GM12878 (cell line): Measurements from ENCODE around the gene PRKAR1A. TPM values are rescaled to one million over a fixed set of nuclear protein-coding genes. Genes with fewer than 3 reads are reported as not detected.

Source experiments
- MYC ChIP-seq: IDR thresholded peaks from 2 replicates; pipeline ENCODE4 v1.6.1; 2011; ENCODE audit warnings: mild to moderate bottlenecking, low read length, moderate library complexity, inconsistent platforms; ENCODE audit not compliant: insufficient read depth, insufficient replicate concordance, insufficient read length, severe bottlenecking
- POLR2AphosphoS2 ChIP-seq: IDR thresholded peaks from 2 replicates; pipeline ENCODE4 v1.6.1; 2011; ENCODE audit warnings: low read depth, mild to moderate bottlenecking, low read length, improper control_type of control experiment, moderate library complexity
- RUNX3 ChIP-seq: IDR thresholded peaks from 2 replicates; pipeline ENCODE4 v1.6.1; 2012; ENCODE audit warnings: low read length, inconsistent platforms
- SIN3A ChIP-seq: IDR thresholded peaks from 2 replicates; pipeline ENCODE4 v1.6.1; 2012; ENCODE audit warnings: low read depth, low read length, improper control_type of control experiment
- SP1 ChIP-seq: IDR thresholded peaks from one replicate; pipeline ENCODE4 v1.6.1; 2011; ENCODE audit warnings: low read depth, low read length
- SUPT20H ChIP-seq: IDR thresholded peaks from 2 replicates; pipeline ENCODE4 v1.6.1; 2011; ENCODE audit warnings: low read depth, mild to moderate bottlenecking, low read length, moderate library complexity, borderline replicate concordance; ENCODE audit not compliant: control insufficient read depth
- TCF12 ChIP-seq: IDR thresholded peaks from 2 replicates; pipeline ENCODE4 v1.6.1; 2011; ENCODE audit warnings: low read depth, mild to moderate bottlenecking, low read length
- polyA plus RNA-seq, 11 experiments: library from polyadenylated mRNA; depleted of rRNA in 4 of 11; unstranded in 6 of 11; stranded (reverse) in 5 of 11; fragments of >200 nt; fragmentation: Nextera tagmentation in 4 of 11; fragmentation: Illumina TruSeq in 1 of 11; extraction: Ambion mirVana in 4 of 11; extraction: Trizol in 1 of 11; gene quantifications; 1 replicate in 1 of 11; 2 replicates in 10 of 11; pipeline versions ENCODE4 v1.2.1 to v1.2.3, GENCODE V29; 2011 to 2016; ENCODE audit warnings: inconsistent platforms in 2 of 11, missing spikeins in 2 of 11, low read depth in 1 of 11
- total RNA-seq, 4 experiments: library from RNA; depleted of rRNA in 3 of 4; stranded (reverse); fragments of >200 nt in 3 of 4; fragmentation: Illumina TruSeq in 1 of 4; extraction: Trizol in 1 of 4; gene quantifications; 2 replicates each; pipeline versions ENCODE4 v1.2.1 to v1.2.3, GENCODE V29; 2013 to 2021
- TF ChIP-seq, protein P1 (sequence below): fragments of 450-650 bp; IDR thresholded peaks from 2 replicates; pipeline ENCODE4 v1.6.1; 2018; ENCODE audit warnings: borderline replicate concordance, mild to moderate bottlenecking; ENCODE audit not compliant: partially characterized antibody
- TF ChIP-seq, protein P2 (sequence below): fragments of 150-350 bp; IDR thresholded peaks from 2 replicates; pipeline ENCODE4 v1.6.1; 2014; ENCODE audit warnings: mild to moderate bottlenecking, low read depth, low read length
- TF ChIP-seq, protein P3 (sequence below): fragments of 450-650 bp; IDR thresholded peaks from 2 replicates; pipeline ENCODE4 v1.6.1; 2016; ENCODE audit warnings: mild to moderate bottlenecking
- TF ChIP-seq, protein P4 (sequence below): IDR thresholded peaks from 2 replicates; pipeline ENCODE4 v1.6.1; 2012; ENCODE audit warnings: mild to moderate bottlenecking, low read depth, low read length
- TF ChIP-seq, protein P5 (sequence below): IDR thresholded peaks from 2 replicates; pipeline ENCODE4 v1.6.1; 2011; ENCODE audit warnings: mild to moderate bottlenecking, low read depth, low read length, moderate library complexity; ENCODE audit not compliant: insufficient replicate concordance
- TF ChIP-seq, protein P6 (sequence below): fragments of 450-650 bp; formaldehyde crosslinking; IDR thresholded peaks from 2 replicates; pipeline ENCODE4 v1.4.0; 2020; ENCODE audit warnings: mild to moderate bottlenecking, moderate library complexity

PRKAR1A gene
- total and polyA plus RNA-seq, 10 of the 15 experiments (the other 5 are each of a cell fraction or from before 2014, with no cell fraction given): 29.1 to 200 (median 125) TPM

DNA sequence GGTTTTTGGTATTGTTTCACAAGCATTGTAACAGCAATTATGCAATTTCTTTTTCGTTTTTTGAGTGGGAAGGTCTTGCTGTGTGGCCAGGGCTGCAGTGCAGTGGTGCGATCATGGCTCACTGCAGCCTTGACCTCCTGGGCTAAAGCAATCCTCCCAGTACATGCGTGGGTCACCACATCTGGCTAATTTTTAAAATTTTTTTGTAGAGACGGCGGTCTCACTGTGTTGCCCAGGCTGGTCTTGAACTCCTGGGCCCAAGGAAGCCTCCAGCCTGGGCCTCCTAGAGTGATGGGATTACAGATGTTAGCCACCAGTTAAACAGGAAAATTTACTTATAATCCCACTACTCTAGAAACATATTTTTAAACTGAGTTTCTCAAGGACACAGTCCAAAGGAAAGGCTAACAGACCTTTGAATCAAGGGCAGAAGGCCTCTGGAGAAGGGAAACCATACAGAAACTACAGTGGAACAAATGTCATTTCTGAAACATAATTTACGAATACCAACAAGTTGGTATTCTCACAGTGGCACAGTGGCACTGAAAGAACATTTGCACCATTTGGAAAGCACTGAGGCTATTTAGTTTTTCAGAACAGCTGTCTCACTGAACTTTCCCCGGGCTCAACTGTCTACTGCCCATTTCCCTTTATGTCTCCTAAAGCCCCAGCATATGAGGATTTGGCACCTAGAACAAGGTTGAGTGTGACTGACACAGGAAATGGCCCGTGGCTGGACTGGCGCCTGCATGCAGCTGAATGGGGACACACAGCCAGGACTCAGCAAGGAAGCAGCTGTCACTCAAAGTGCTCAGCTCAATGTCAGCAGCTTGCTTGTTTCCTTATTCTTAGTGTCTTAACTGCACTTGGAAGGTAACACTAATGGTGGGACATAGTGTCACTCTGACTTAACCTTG is 2.8 kb upstream of the PRKAR1A start (continued):
- TF ChIP-seq, protein P1, sequence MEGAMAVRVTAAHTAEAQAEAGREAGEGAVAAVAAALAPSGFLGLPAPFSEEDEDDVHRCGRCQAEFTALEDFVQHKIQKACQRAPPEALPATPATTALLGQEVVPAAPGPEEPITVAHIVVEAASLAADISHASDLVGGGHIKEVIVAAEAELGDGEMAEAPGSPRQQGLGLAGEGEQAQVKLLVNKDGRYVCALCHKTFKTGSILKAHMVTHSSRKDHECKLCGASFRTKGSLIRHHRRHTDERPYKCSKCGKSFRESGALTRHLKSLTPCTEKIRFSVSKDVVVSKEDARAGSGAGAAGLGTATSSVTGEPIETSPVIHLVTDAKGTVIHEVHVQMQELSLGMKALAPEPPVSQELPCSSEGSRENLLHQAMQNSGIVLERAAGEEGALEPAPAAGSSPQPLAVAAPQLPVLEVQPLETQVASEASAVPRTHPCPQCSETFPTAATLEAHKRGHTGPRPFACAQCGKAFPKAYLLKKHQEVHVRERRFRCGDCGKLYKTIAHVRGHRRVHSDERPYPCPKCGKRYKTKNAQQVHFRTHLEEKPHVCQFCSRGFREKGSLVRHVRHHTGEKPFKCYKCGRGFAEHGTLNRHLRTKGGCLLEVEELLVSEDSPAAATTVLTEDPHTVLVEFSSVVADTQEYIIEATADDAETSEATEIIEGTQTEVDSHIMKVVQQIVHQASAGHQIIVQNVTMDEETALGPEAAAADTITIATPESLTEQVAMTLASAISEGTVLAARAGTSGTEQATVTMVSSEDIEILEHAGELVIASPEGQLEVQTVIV: no peak
- TF ChIP-seq SUPT20H: no peak
- no peak for TF ChIP-seq SP1
- TF ChIP-seq, protein P2, sequence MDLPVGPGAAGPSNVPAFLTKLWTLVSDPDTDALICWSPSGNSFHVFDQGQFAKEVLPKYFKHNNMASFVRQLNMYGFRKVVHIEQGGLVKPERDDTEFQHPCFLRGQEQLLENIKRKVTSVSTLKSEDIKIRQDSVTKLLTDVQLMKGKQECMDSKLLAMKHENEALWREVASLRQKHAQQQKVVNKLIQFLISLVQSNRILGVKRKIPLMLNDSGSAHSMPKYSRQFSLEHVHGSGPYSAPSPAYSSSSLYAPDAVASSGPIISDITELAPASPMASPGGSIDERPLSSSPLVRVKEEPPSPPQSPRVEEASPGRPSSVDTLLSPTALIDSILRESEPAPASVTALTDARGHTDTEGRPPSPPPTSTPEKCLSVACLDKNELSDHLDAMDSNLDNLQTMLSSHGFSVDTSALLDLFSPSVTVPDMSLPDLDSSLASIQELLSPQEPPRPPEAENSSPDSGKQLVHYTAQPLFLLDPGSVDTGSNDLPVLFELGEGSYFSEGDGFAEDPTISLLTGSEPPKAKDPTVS: no peak
- TF ChIP-seq MYC: no peak
- TF ChIP-seq RUNX3: no peak
- TF ChIP-seq, protein P3, sequence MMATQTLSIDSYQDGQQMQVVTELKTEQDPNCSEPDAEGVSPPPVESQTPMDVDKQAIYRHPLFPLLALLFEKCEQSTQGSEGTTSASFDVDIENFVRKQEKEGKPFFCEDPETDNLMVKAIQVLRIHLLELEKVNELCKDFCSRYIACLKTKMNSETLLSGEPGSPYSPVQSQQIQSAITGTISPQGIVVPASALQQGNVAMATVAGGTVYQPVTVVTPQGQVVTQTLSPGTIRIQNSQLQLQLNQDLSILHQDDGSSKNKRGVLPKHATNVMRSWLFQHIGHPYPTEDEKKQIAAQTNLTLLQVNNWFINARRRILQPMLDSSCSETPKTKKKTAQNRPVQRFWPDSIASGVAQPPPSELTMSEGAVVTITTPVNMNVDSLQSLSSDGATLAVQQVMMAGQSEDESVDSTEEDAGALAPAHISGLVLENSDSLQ: peak; percentile 95
- TF ChIP-seq, protein P4, sequence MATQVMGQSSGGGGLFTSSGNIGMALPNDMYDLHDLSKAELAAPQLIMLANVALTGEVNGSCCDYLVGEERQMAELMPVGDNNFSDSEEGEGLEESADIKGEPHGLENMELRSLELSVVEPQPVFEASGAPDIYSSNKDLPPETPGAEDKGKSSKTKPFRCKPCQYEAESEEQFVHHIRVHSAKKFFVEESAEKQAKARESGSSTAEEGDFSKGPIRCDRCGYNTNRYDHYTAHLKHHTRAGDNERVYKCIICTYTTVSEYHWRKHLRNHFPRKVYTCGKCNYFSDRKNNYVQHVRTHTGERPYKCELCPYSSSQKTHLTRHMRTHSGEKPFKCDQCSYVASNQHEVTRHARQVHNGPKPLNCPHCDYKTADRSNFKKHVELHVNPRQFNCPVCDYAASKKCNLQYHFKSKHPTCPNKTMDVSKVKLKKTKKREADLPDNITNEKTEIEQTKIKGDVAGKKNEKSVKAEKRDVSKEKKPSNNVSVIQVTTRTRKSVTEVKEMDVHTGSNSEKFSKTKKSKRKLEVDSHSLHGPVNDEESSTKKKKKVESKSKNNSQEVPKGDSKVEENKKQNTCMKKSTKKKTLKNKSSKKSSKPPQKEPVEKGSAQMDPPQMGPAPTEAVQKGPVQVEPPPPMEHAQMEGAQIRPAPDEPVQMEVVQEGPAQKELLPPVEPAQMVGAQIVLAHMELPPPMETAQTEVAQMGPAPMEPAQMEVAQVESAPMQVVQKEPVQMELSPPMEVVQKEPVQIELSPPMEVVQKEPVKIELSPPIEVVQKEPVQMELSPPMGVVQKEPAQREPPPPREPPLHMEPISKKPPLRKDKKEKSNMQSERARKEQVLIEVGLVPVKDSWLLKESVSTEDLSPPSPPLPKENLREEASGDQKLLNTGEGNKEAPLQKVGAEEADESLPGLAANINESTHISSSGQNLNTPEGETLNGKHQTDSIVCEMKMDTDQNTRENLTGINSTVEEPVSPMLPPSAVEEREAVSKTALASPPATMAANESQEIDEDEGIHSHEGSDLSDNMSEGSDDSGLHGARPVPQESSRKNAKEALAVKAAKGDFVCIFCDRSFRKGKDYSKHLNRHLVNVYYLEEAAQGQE: no peak
- TF ChIP-seq TCF12: no peak
- TF ChIP-seq SIN3A: no peak
- TF ChIP-seq, protein P5, sequence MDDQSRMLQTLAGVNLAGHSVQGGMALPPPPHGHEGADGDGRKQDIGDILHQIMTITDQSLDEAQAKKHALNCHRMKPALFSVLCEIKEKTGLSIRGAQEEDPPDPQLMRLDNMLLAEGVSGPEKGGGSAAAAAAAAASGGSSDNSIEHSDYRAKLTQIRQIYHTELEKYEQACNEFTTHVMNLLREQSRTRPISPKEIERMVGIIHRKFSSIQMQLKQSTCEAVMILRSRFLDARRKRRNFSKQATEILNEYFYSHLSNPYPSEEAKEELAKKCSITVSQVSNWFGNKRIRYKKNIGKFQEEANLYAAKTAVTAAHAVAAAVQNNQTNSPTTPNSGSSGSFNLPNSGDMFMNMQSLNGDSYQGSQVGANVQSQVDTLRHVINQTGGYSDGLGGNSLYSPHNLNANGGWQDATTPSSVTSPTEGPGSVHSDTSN: peak; percentile 86
- TF ChIP-seq, protein P6, sequence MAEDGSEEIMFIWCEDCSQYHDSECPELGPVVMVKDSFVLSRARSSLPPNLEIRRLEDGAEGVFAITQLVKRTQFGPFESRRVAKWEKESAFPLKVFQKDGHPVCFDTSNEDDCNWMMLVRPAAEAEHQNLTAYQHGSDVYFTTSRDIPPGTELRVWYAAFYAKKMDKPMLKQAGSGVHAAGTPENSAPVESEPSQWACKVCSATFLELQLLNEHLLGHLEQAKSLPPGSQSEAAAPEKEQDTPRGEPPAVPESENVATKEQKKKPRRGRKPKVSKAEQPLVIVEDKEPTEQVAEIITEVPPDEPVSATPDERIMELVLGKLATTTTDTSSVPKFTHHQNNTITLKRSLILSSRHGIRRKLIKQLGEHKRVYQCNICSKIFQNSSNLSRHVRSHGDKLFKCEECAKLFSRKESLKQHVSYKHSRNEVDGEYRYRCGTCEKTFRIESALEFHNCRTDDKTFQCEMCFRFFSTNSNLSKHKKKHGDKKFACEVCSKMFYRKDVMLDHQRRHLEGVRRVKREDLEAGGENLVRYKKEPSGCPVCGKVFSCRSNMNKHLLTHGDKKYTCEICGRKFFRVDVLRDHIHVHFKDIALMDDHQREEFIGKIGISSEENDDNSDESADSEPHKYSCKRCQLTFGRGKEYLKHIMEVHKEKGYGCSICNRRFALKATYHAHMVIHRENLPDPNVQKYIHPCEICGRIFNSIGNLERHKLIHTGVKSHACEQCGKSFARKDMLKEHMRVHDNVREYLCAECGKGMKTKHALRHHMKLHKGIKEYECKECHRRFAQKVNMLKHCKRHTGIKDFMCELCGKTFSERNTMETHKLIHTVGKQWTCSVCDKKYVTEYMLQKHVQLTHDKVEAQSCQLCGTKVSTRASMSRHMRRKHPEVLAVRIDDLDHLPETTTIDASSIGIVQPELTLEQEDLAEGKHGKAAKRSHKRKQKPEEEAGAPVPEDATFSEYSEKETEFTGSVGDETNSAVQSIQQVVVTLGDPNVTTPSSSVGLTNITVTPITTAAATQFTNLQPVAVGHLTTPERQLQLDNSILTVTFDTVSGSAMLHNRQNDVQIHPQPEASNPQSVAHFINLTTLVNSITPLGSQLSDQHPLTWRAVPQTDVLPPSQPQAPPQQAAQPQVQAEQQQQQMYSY (CRISPR knock-in tag): no peak
- no peak for TF ChIP-seq POLR2AphosphoS2
